Ovary (tissue), 9 donors: ENCODE measurements around the gene COA7. TPM values are rescaled to one million over a fixed set of nuclear protein-coding genes. Genes with fewer than 3 reads are reported as not detected.

ENCODE experiments used
- DNase-seq, 5 donors: peaks; one replicate each; pipeline ENCODE4 v3.0.0-alpha.2; 2019 to 2020
- H3K27ac ChIP-seq, 2 donors: fragments of 200-600 bp; one replicate each; pipeline versions ENCODE4 v1.5.1 to v1.8.0; 2019 to 2022
- H3K27me3 ChIP-seq: fragments of 200-600 bp; one replicate; pipeline ENCODE4 v1.8.0; 2022
- H3K36me3 ChIP-seq: fragments of 200-600 bp; sonication (generic); one replicate; pipeline ENCODE4 v1.5.1; 2019
- H3K4me1 ChIP-seq: one replicate; pipeline ENCODE4 v1.8.1; 2013; ENCODE audit warnings: mild to moderate bottlenecking, moderate library complexity; ENCODE audit not compliant: insufficient read depth
- H3K4me3 ChIP-seq: fragments of 200-600 bp; sonication (generic); one replicate; pipeline ENCODE4 v1.5.1; 2017
- H3K9me3 ChIP-seq, 2 donors: fragments of 200-600 bp in 1 of 2; sonication (generic) in 1 of 2; one replicate each; pipeline versions ENCODE4 v1.5.1 to v1.8.1; 2013 to 2019; ENCODE audit warnings: mild to moderate bottlenecking in 1 of 2, moderate library complexity in 1 of 2
- CTCF ChIP-seq, 3 donors: fragments of 450-650 bp in 2 of 3; fragments of 200-600 bp in 1 of 3; IDR thresholded peaks; one replicate each; pipeline versions ENCODE4 v1.5.1 to v1.8.0; 2016 to 2022; ENCODE audit warnings: antibody characterized with exemption in 3 of 3, mild to moderate bottlenecking in 1 of 3
- EP300 ChIP-seq: sonication (generic); formaldehyde crosslinking; IDR thresholded peaks from one replicate; pipeline ENCODE4 v1.6.1; 2017; ENCODE audit warnings: antibody characterized with exemption
- POLR2A ChIP-seq: fragments of 450-650 bp; IDR thresholded peaks from one replicate; pipeline ENCODE4 v1.6.1; 2017; ENCODE audit warnings: antibody characterized with exemption, mild to moderate bottlenecking, moderate library complexity
- WGBS, 3 donors: extraction: QIAGEN DNeasy Blood & Tissue Kit in 1 of 3; methylation state at CpG; one replicate each; pipeline versions ENCODE4 v1.1.5 to v1.1.7; 2013 to 2017; 5-methylcytosine and 5-hydroxymethylcytosine counted together
- intact Hi-C, 4 donors: fragments of 100-400 bp; cut with DNase I; formaldehyde crosslinking; loops; one replicate each; pipeline versions ENCODE4 v1.11.0 to v1.15.1; 2022 to 2023
- polyA plus RNA-seq, 2 donors: library from polyadenylated mRNA; stranded (reverse); fragments of 200-250 nt in 1 of 2; fragments of 350-450 nt in 1 of 2; fragmentation: Illumina TruSeq in 1 of 2; extraction: RNeasy Lipid Tissue Mini Kit (QIAGEN cat#74804) in 1 of 2; gene quantifications; one replicate each; pipeline ENCODE4 v1.2.3, GENCODE V29; 2013 to 2014
- total RNA-seq, 7 donors: library from RNA; depleted of rRNA in 2 of 7; stranded (reverse); fragments of >200 nt in 2 of 7; fragmentation: NEBNext Ultra II Directional in 3 of 7; extraction: Animal tissue kit (Norgen Biotek cat#: 25700) in 3 of 7; gene quantifications; one replicate each; pipeline versions ENCODE4 v1.1.0 to v1.2.4, GENCODE V29; 2016 to 2023
- donor health status: DM: no; HTN: no; CAD: no; lungs with moderate emphysema.
- donor health status: DM: no; HTN: no; CAD: no.
- donor health status: Bipolar disorder and iron deficiency.
- donor health status: DM: yes; HTN: yes; CAD: no.
- donor health status: DM: no; HTN: no; CAD: no.
- donor health status: DM: yes; HTN: yes; CAD: no.

Gene COA7
- total and polyA plus RNA-seq, 9 donors: 3.5 to 27.2 (median 15.1) TPM

GRCh38 chr1:52669696-52670095, 28.5 kb downstream of the COA7 start:
- 73 to 84% (median 79%) methylated on average over 1 of the region's 1 CpG for WGBS, 3 donors
- no peak overlapping the region for H3K27ac ChIP-seq
- H3K9me3 ChIP-seq: no peaks in the 10 kb centered on the region
- no peak for DNase-seq
- TF ChIP-seq EP300 (no peak), CTCF (IDR thresholded peaks at IDR 0.05) (no peak), POLR2A (no peak)
- no peak overlapping the region for H3K4me3 ChIP-seq
- intact Hi-C loops: no loop called here
- H3K27me3 ChIP-seq: no peaks in the 10 kb centered on the region
- no peaks in the 10 kb centered on the region for H3K4me1 ChIP-seq
- no peaks in the 10 kb centered on the region for H3K36me3 ChIP-seq

DNA sequence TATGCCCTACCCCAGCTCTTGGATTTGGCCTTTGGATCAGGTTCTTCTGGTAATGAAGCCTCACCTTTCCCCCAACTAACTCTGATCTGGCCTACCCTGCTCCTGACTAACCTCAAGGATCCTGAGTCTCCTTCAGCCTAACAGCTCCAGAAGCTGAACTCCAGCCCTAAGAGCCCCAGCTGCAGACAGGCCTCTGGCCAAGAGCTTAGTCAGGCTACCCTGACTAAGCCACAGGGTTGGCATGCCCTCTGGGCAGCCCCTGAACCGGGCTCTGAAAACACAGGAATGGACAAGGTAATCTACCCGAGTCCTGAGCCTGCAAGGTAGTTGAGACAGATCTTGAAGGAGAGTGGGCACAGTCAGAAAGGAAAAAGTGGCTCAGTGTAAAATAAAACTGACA, 29.4 kb downstream of the COA7 start:
- 86 to 94% (median 92%) methylated on average over 2 of the region's 2 CpGs for WGBS, 3 donors
- DNase-seq: no peak

DNA sequence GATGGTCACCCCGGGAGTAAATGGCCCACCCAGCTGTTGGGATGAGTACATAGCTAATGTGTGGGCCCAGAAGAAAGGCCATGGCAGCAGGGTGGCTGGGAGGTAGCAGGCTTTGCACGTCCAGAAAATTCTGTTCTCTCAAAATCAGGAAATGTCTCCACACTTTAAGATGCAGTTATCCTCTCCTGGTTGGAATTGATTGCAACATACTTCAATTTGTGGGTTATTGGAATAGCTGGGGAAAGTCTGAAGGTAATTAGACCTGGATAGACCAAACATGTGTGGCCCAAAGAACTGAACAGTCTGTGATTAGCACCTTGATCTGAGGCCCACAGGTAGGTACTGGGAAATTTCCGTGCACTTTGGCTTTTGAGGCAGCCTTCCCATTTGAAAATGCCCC, 30.2 kb downstream of the COA7 start:
- H3K27ac ChIP-seq: no peak overlapping the region
- TF ChIP-seq EP300: no peak
- TF ChIP-seq CTCF (IDR thresholded peaks at IDR 0.05): no peak
- TF ChIP-seq POLR2A: no peak
- no peak overlapping the region for H3K4me3 ChIP-seq
- no peak for DNase-seq
- no peaks in the 10 kb centered on the region for H3K4me1 ChIP-seq
- no peaks in the 10 kb centered on the region for H3K27me3 ChIP-seq
- H3K9me3 ChIP-seq: no peaks in the 10 kb centered on the region
- H3K36me3 ChIP-seq: no peaks in the 10 kb centered on the region
- 85 to 94% (median 92%) methylated on average over 3 of the region's 3 CpGs for WGBS, 3 donors
- intact Hi-C loops: no loop called here

More for the DNA sequence above, 29.4 kb downstream of the COA7 start:
- no peaks in the 10 kb centered on the region for H3K27me3 ChIP-seq
- no peak for TF ChIP-seq CTCF (IDR thresholded peaks at IDR 0.05)
- no peak for TF ChIP-seq EP300
- no peak for TF ChIP-seq POLR2A
- H3K4me3 ChIP-seq: no peak overlapping the region
- H3K36me3 ChIP-seq: no peaks in the 10 kb centered on the region
- no peaks in the 10 kb centered on the region for H3K4me1 ChIP-seq
- no peak overlapping the region for H3K27ac ChIP-seq
- intact Hi-C loops: no loop called here
- no peaks in the 10 kb centered on the region for H3K9me3 ChIP-seq

DNA sequence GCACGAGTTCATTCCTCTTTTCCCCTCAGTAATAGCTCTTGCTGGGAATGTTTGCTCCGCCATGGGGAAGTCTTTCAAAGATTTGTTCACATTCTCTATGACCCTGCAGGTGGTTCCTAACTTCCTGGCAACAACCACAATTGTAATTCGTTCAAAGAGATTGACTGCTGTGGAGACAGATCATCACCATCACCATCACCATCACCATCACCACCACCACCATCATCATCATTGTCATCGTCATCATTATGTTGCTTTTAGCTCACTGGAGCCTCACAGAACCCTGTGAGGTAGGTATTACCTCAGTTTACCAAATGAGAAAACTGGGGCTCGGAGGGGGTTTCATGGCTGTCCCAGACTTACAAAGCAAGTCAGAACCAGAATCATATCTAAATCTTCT, 30.9 kb downstream of the COA7 start:
- H3K27me3 ChIP-seq: no peaks in the 10 kb centered on the region
- intact Hi-C loops: no loop called here
- H3K4me1 ChIP-seq: no peaks in the 10 kb centered on the region
- TF ChIP-seq CTCF (IDR thresholded peaks at IDR 0.05): no peak
- TF ChIP-seq EP300: no peak
- no peak for TF ChIP-seq POLR2A
- WGBS, 3 donors: 89 to 99% (median 91%) methylated on average over 5 of the region's 5 CpGs
- DNase-seq: no peak
- H3K27ac ChIP-seq: no peak overlapping the region
- H3K36me3 ChIP-seq: no peaks in the 10 kb centered on the region
- H3K4me3 ChIP-seq: no peak overlapping the region
- H3K9me3 ChIP-seq: no peaks in the 10 kb centered on the region
